NCI-H748 (cell line): ENCODE data around the gene KIAA1217.

Experiments used
- DNase-seq: peaks from one replicate; lab custom pipeline; 2025; ENCODE audit not compliant: unreplicated experiment; lab: John Stamatoyannopoulos, UW

The KIAA1217 gene

GRCh38 chr10:24536636-24537035 lies 327.7 kb downstream of the KIAA1217 start:
- DNase-seq: no peak

- no peak for DNase-seq
These were observed 332.4 kb downstream of the KIAA1217 start for GRCh38 chr10:24541239-24541753.

GRCh38 chr10:24542314-24543270 lies 333.7 kb downstream of the KIAA1217 start:
- DNase-seq: no peak

GRCh38 chr10:24544776-24545175 lies 335.8 kb downstream of the KIAA1217 start:
- no peak for DNase-seq

- no peak for DNase-seq
These were observed 336.6 kb downstream of the KIAA1217 start for GRCh38 chr10:24545585-24545984.

- no peak for DNase-seq
These were observed 341.7 kb downstream of the KIAA1217 start for GRCh38 chr10:24550680-24551079.

GRCh38 chr10:24551161-24551560 lies 342.2 kb downstream of the KIAA1217 start:
- DNase-seq: no peak

GRCh38 chr10:24552346-24553016 lies 343.5 kb downstream of the KIAA1217 start:
- DNase-seq: peak; percentile 57

- no peak for DNase-seq
These were observed 344.2 kb downstream of the KIAA1217 start for GRCh38 chr10:24553051-24553612.

GRCh38 chr10:24554036-24554435 lies 345.1 kb downstream of the KIAA1217 start:
- DNase-seq: no peak

- DNase-seq: no peak
These were observed 347.3 kb downstream of the KIAA1217 start for GRCh38 chr10:24556126-24556749.

- peak; percentile 40 for DNase-seq
These were observed 348.1 kb downstream of the KIAA1217 start for GRCh38 chr10:24556750-24557742.

- DNase-seq: no peak
These were observed 352.5 kb downstream of the KIAA1217 start for GRCh38 chr10:24561453-24561852.

GRCh38 chr10:24568042-24568441 lies 359.1 kb downstream of the KIAA1217 start:
- DNase-seq: no peak

GRCh38 chr10:24569330-24569796 lies 360.4 kb downstream of the KIAA1217 start:
- no peak for DNase-seq

- no peak for DNase-seq
These were observed 361.1 kb downstream of the KIAA1217 start for GRCh38 chr10:24569828-24570657.

GRCh38 chr10:24570658-24571426 lies 361.9 kb downstream of the KIAA1217 start:
- no peak for DNase-seq

- no peak for DNase-seq
These were observed 363.0 kb downstream of the KIAA1217 start for GRCh38 chr10:24571870-24572450.
